Thymus (tissue), 11 donors: ENCODE measurements around the gene SYTL2. TPM values are rescaled to one million over a fixed set of nuclear protein-coding genes. Genes with fewer than 3 reads are reported as not detected.

ENCODE experiments used
- DNase-seq, 9 donors: peaks; one replicate each; pipeline ENCODE4 v3.0.0-alpha.2; 2013; ENCODE audit warnings: low spot score in 9 of 9, low read depth in 6 of 9, missing footprints in 1 of 9
- H3K27ac ChIP-seq, 2 donors: one replicate each; pipeline ENCODE4 v1.5.1; 2013; ENCODE audit warnings: control low read depth in 1 of 2, low read depth in 1 of 2, low read length in 1 of 2, mild to moderate bottlenecking in 1 of 2, moderate library complexity in 1 of 2
- H3K27me3 ChIP-seq, 2 donors: one replicate each; pipeline ENCODE4 v1.5.1; 2013; ENCODE audit warnings: low read length in 1 of 2; ENCODE audit not compliant: control insufficient read depth in 2 of 2, insufficient read depth in 1 of 2
- H3K36me3 ChIP-seq, 2 donors: one replicate each; pipeline ENCODE4 v1.5.1; 2013; ENCODE audit warnings: low read length in 1 of 2, mild to moderate bottlenecking in 1 of 2, moderate library complexity in 1 of 2; ENCODE audit not compliant: control insufficient read depth in 2 of 2, insufficient read depth in 2 of 2
- H3K4me1 ChIP-seq, 2 donors: one replicate each; pipeline ENCODE4 v1.5.1; 2013; ENCODE audit warnings: low read length in 2 of 2; ENCODE audit not compliant: control insufficient read depth in 2 of 2, insufficient read depth in 2 of 2
- H3K4me3 ChIP-seq, 2 donors: one replicate each; pipeline ENCODE4 v1.5.1; 2013; ENCODE audit warnings: low read length in 2 of 2, control low read depth in 1 of 2, mild to moderate bottlenecking in 1 of 2
- H3K9me3 ChIP-seq, 2 donors: one replicate each; pipeline ENCODE4 v1.5.1; 2013; ENCODE audit warnings: low read length in 1 of 2, mild to moderate bottlenecking in 1 of 2; ENCODE audit not compliant: control insufficient read depth in 2 of 2, insufficient read depth in 1 of 2
- WGBS: extraction: QIAGEN DNeasy Blood & Tissue Kit; methylation state at CpG from one replicate; pipeline ENCODE4 v1.1.7; 2013; 5-methylcytosine and 5-hydroxymethylcytosine counted together
- polyA plus RNA-seq: library from polyadenylated mRNA; stranded (reverse); fragments of 200-250 nt; gene quantifications from one replicate; pipeline ENCODE4 v1.2.3, GENCODE V29; 2013
- total RNA-seq: library from RNA; stranded (reverse); fragments of 120-200 nt; gene quantifications from one replicate; pipeline ENCODE4 v1.2.4, GENCODE V29; 2013
- donor health status: healthy.

Gene SYTL2
- total and polyA plus RNA-seq, 2 donors: 15.1 to 22.2 TPM

- H3K36me3 ChIP-seq: no peaks in the 10 kb centered on the region
- H3K27me3 ChIP-seq: peaks cover 0 to 2% of the 10 kb centered on the region in 2 donors
- H3K4me3 ChIP-seq: no peak overlapping the region
- DNase-seq: no peak
- no peak overlapping the region for H3K27ac ChIP-seq
- WGBS: 96% methylated on average over 3 of the region's 3 CpGs
- no peaks in the 10 kb centered on the region for H3K9me3 ChIP-seq
- no peaks in the 10 kb centered on the region for H3K4me1 ChIP-seq
Observed at GRCh38 chr11:85721191-85721590, 89.8 kb downstream of the SYTL2 start.

GRCh38 chr11:85718991-85719807 is 91.7 kb downstream of the SYTL2 start:
- peaks cover 0 to 2% of the 10 kb centered on the region in 2 donors for H3K27me3 ChIP-seq
- 93% methylated on average over 10 of the region's 10 CpGs for WGBS
- H3K4me1 ChIP-seq: no peaks in the 10 kb centered on the region
- H3K36me3 ChIP-seq: no peaks in the 10 kb centered on the region
- no peak for DNase-seq
- H3K4me3 ChIP-seq: no peak overlapping the region
- no peaks in the 10 kb centered on the region for H3K9me3 ChIP-seq
- no peak overlapping the region for H3K27ac ChIP-seq

GRCh38 chr11:85718126-85718943 is 92.6 kb downstream of the SYTL2 start:
- Histone ChIP-seq H3K27me3 (peaks cover 0 to 2% of the 10 kb centered on the region in 2 donors), H3K36me3 (no peaks in the 10 kb centered on the region), H3K27ac (no peak overlapping the region), H3K4me1 (no peaks in the 10 kb centered on the region), H3K4me3 (no peak overlapping the region), H3K9me3 (no peaks in the 10 kb centered on the region)
- DNase-seq: no peak
- 92% methylated on average over 7 of the region's 7 CpGs for WGBS

DNA sequence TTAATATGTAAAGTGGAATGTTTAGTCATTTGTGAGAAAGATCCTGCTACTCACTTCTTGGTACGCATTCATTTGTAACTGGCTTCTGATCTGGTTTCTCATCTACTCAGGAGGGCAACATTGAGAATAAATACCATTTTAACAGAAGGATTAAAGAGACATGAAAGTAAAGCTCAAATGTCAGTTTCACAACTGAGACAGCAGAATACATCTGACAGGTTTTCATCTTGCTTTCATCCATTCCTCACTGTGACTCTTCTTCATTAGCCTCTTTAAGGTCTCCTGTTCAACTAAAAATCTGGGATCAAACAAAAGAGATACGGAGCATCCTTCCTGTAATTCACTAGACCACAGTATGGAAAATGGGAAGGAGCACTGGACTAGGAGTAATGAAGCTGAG is 93.5 kb downstream of the SYTL2 start:
- Histone ChIP-seq H3K36me3 (no peaks in the 10 kb centered on the region), H3K27me3 (peaks cover 0 to 2% of the 10 kb centered on the region in 2 donors), H3K27ac (no peak overlapping the region), H3K4me3 (no peak overlapping the region), H3K4me1 (no peaks in the 10 kb centered on the region), H3K9me3 (no peaks in the 10 kb centered on the region)
- WGBS: 90% methylated on average over 2 of the region's 2 CpGs
- DNase-seq: no peak

GRCh38 chr11:85712953-85713352 is 98.0 kb downstream of the SYTL2 start:
- Histone ChIP-seq H3K9me3 (no peaks in the 10 kb centered on the region), H3K27me3 (no peaks in the 10 kb centered on the region), H3K27ac (no peak overlapping the region), H3K4me3 (no peak overlapping the region), H3K4me1 (no peaks in the 10 kb centered on the region), H3K36me3 (no peaks in the 10 kb centered on the region)
- WGBS: 97% methylated on average over 3 of the region's 3 CpGs
- no peak for DNase-seq

DNA sequence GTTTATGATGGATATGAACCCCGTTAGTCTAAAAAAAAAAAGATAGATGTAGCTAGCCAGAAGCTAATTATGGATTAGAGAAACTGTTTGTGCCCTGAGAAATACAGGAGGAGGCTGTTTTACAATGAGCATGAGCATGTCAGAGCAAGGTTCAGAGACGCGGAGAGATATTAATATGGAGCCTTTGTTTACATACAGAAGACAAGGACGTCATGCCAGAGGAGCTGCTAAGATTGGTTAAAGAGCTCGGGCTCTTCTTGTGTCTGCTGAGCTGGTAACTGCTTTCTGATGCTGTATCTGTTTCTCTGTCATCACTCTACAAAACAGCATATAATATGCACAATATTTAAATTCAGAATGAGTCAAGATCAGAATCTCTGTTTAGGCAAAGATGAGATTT is 100.0 kb downstream of the SYTL2 start:
- 92% methylated on average over 5 of the region's 5 CpGs for WGBS
- Histone ChIP-seq H3K36me3 (no peaks in the 10 kb centered on the region), H3K27ac (no peak overlapping the region), H3K27me3 (no peaks in the 10 kb centered on the region), H3K9me3 (no peaks in the 10 kb centered on the region), H3K4me3 (no peak overlapping the region), H3K4me1 (no peaks in the 10 kb centered on the region)
- DNase-seq: no peak

DNA sequence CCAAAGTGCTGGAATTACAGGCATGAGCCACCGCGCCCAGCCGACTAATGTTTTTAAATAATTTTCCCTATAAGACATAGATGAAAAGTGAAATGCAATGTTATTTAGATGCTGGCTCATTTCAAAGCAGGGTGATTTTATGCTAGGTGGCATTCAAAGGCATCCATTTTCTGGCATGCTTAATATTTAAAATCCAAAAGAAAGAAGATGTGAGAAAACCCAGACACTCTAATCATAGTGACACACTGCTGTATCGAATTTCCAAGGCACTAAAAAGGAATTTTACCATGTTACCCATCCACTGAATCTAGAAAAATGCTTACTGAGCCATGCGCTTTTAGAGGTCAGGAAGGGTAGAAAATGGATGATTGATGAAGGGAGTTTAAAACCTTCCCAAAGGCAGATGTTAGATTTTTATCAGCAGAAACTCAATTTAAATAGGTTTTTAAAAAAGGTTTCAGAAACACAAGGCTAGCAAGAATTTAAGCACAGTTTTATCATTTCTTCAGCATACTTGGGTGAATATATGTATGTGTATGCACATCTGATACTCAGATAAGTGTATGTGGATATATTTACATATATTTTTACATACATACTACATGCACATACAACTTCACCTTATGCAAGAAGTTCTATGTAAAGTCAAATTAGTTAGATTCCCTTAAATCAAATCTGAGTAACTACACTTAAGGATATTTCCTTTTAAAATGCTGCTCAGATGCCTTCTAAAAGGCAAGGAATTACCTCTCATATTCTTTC is 100.8 kb downstream of the SYTL2 start:
- no peak overlapping the region for H3K4me3 ChIP-seq
- no peaks in the 10 kb centered on the region for H3K27me3 ChIP-seq
- no peak for DNase-seq
- WGBS: 92% methylated on average over 5 of the region's 5 CpGs
- no peaks in the 10 kb centered on the region for H3K4me1 ChIP-seq
- H3K27ac ChIP-seq: no peak overlapping the region
- H3K36me3 ChIP-seq: no peaks in the 10 kb centered on the region
- no peaks in the 10 kb centered on the region for H3K9me3 ChIP-seq

GRCh38 chr11:85705800-85706199 is 105.1 kb downstream of the SYTL2 start:
- Histone ChIP-seq H3K4me3 (no peak overlapping the region), H3K9me3 (no peaks in the 10 kb centered on the region), H3K27me3 (no peaks in the 10 kb centered on the region), H3K36me3 (no peaks in the 10 kb centered on the region), H3K27ac (no peak overlapping the region), H3K4me1 (no peaks in the 10 kb centered on the region)
- DNase-seq: no peak

GRCh38 chr11:85704967-85705366 is 106.0 kb downstream of the SYTL2 start:
- H3K4me3 ChIP-seq: no peak overlapping the region
- no peaks in the 10 kb centered on the region for H3K4me1 ChIP-seq
- WGBS: 98% methylated on average over 3 of the region's 3 CpGs
- no peaks in the 10 kb centered on the region for H3K9me3 ChIP-seq
- H3K27me3 ChIP-seq: no peaks in the 10 kb centered on the region
- no peaks in the 10 kb centered on the region for H3K36me3 ChIP-seq
- H3K27ac ChIP-seq: no peak overlapping the region
- no peak for DNase-seq
